GM12874 (cell line): ENCODE measurements around the gene BBS10.

Experiments used
- CTCF ChIP-seq: IDR thresholded peaks from 2 replicates; pipeline ENCODE4 v1.5.1; 2011; ENCODE audit warnings: low read depth, mild to moderate bottlenecking, control low read depth, low read length, moderate library complexity; ENCODE audit not compliant: insufficient read depth

The BBS10 gene

GRCh38 chr12:76318773-76319594 is 29.2 kb downstream of the BBS10 start:
- TF ChIP-seq CTCF, result no peak

- TF ChIP-seq CTCF, result no peak
These were observed 30.2 kb downstream of the BBS10 start for GRCh38 chr12:76317976-76318375.

- TF ChIP-seq CTCF, result no peak
These were observed 31.7 kb downstream of the BBS10 start for GRCh38 chr12:76316468-76316867.

- TF ChIP-seq CTCF, result no peak
These were observed 34.9 kb downstream of the BBS10 start for GRCh38 chr12:76313299-76313698.

GRCh38 chr12:76312315-76312714 is 35.9 kb downstream of the BBS10 start:
- no peak for TF ChIP-seq CTCF

- TF ChIP-seq CTCF, result no peak
These were observed 36.4 kb downstream of the BBS10 start for GRCh38 chr12:76311796-76312195.

GRCh38 chr12:76310110-76310509 is 38.1 kb downstream of the BBS10 start:
- no peak for TF ChIP-seq CTCF

- no peak for TF ChIP-seq CTCF
These were observed 39.3 kb downstream of the BBS10 start for GRCh38 chr12:76308866-76309265.
